ENCODE data around the gene PURB. TPM values are rescaled to one million over a fixed set of nuclear protein-coding genes. Genes with fewer than 3 reads are reported as not detected.

The PURB gene
- total RNA-seq, 1 experiment from 2014 or later, result 26.3 TPM

DNA sequence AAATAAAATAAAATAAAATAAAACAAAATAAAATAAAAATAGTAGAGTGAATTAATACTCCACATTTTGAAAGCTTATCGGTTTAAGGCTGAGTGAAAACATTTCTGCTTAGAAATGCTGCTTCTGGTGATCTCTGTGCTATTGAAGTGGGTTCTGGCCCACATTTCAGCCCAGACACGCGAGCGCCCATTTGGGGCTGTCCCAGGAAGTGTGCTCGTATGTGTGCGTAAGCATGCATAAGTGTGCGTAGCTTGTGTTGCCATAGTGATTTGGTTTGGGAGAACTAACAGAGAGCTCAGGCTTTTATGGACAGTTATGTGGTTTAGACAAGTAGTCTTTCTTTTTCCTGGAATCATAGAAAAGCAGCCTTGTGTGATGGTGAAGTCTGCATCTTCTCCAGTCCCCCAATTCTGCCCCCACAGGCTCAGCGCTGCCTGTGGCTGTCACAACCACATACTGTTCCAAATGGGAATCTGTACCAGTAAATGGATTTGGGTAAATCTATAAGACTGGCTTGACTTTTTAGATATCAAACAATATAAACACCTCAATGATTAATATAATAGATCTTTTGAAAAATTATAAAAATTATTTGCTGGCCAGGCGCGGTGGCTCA, 29.8 kb upstream of the PURB start:
- intact Hi-C loops (cut with micrococcal nuclease; ENCODE audit: unreplicated experiment), result no loop called here
- no peaks in the 10 kb centered on the region for H3K36me3 ChIP-seq (ENCODE audit: control insufficient read depth, insufficient read depth, low read length)
- H3K9me3 ChIP-seq, result no peaks in the 10 kb centered on the region; the same call in 1 of the 2 replicates
- Mint-ChIP-seq H3K4me3 (ENCODE audit: unreplicated experiment) (no peak overlapping the region), H3K27ac (ENCODE audit: unreplicated experiment) (no peak overlapping the region), H3K36me3 (ENCODE audit: insufficient read depth, unreplicated experiment) (no peaks in the 10 kb centered on the region), H3K9me3 (ENCODE audit: unreplicated experiment) (no peaks in the 10 kb centered on the region), H3K4me1 (ENCODE audit: low read depth, unreplicated experiment) (no peaks in the 10 kb centered on the region), H3K27me3 (ENCODE audit: insufficient read depth, unreplicated experiment) (no peaks in the 10 kb centered on the region)
- POLR2A ChIA-PET, result no interaction called here
- CTCF ChIA-PET, result no interaction called here
- DNase-seq, result no peak
- no peaks in the 10 kb centered on the region for H3K27me3 ChIP-seq (replicated peaks; ENCODE audit: control insufficient read depth, insufficient read depth, low read length)
- TF ChIP-seq, protein P1, sequence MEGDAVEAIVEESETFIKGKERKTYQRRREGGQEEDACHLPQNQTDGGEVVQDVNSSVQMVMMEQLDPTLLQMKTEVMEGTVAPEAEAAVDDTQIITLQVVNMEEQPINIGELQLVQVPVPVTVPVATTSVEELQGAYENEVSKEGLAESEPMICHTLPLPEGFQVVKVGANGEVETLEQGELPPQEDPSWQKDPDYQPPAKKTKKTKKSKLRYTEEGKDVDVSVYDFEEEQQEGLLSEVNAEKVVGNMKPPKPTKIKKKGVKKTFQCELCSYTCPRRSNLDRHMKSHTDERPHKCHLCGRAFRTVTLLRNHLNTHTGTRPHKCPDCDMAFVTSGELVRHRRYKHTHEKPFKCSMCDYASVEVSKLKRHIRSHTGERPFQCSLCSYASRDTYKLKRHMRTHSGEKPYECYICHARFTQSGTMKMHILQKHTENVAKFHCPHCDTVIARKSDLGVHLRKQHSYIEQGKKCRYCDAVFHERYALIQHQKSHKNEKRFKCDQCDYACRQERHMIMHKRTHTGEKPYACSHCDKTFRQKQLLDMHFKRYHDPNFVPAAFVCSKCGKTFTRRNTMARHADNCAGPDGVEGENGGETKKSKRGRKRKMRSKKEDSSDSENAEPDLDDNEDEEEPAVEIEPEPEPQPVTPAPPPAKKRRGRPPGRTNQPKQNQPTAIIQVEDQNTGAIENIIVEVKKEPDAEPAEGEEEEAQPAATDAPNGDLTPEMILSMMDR (IDR thresholded peaks at IDR 0.05; ENCODE audit: insufficient read depth in 1 of 2, low read depth in 1 of 2, low read length in 1 of 2, severe bottlenecking in 1 of 2, unreplicated experiment in 1 of 2), result no peak
- no TSS peak for BruUV-seq (replicated peaks)
- no peak overlapping the region for H3K4me3 ChIP-seq (ENCODE audit: low read depth, low read length)
- no peaks in the 10 kb centered on the region for H3K4me1 ChIP-seq

GRCh38 chr7:44912775-44913347, 27.5 kb upstream of the PURB start:
- no peak overlapping the region for H3K27ac Mint-ChIP-seq (ENCODE audit: unreplicated experiment)
- H3K27me3 Mint-ChIP-seq (ENCODE audit: insufficient read depth, unreplicated experiment), result peaks cover 4% of the 10 kb centered on the region
- H3K36me3 Mint-ChIP-seq (ENCODE audit: insufficient read depth, unreplicated experiment), result no peaks in the 10 kb centered on the region
- intact Hi-C loops (cut with micrococcal nuclease; ENCODE audit: unreplicated experiment), result no loop called here
- no peak for DNase-seq
- BruUV-seq (replicated peaks), result no TSS peak
- Histone ChIP-seq H3K27me3 (replicated peaks; ENCODE audit: control insufficient read depth, insufficient read depth, low read length) (no peaks in the 10 kb centered on the region), H3K9me3 (no peaks in the 10 kb centered on the region; the same call in 1 of the 2 replicates), H3K36me3 (ENCODE audit: control insufficient read depth, insufficient read depth, low read length) (no peaks in the 10 kb centered on the region), H3K4me1 (no peaks in the 10 kb centered on the region), H3K4me3 (ENCODE audit: low read depth, low read length) (no peak overlapping the region)
- TF ChIP-seq, protein P1 (IDR thresholded peaks at IDR 0.05; ENCODE audit: insufficient read depth in 1 of 2, low read depth in 1 of 2, low read length in 1 of 2, severe bottlenecking in 1 of 2, unreplicated experiment in 1 of 2), result no peak
- H3K4me3 Mint-ChIP-seq (ENCODE audit: unreplicated experiment), result no peak overlapping the region
- POLR2A ChIA-PET, result no interaction called here
- H3K9me3 Mint-ChIP-seq (ENCODE audit: unreplicated experiment), result no peaks in the 10 kb centered on the region
- CTCF ChIA-PET, result no interaction called here
- H3K4me1 Mint-ChIP-seq (ENCODE audit: low read depth, unreplicated experiment), result no peaks in the 10 kb centered on the region

GRCh38 chr7:44911911-44912310, 26.6 kb upstream of the PURB start:
- H3K4me3 ChIP-seq (ENCODE audit: low read depth, low read length), result no peak overlapping the region
- H3K36me3 Mint-ChIP-seq (ENCODE audit: insufficient read depth, unreplicated experiment), result no peaks in the 10 kb centered on the region
- no peaks in the 10 kb centered on the region for H3K4me1 ChIP-seq
- no peak overlapping the region for H3K4me3 Mint-ChIP-seq (ENCODE audit: unreplicated experiment)
- H3K36me3 ChIP-seq (ENCODE audit: control insufficient read depth, insufficient read depth, low read length), result no peaks in the 10 kb centered on the region
- ChIA-PET POLR2A (no interaction called here), CTCF (no interaction called here)
- H3K27me3 Mint-ChIP-seq (ENCODE audit: insufficient read depth, unreplicated experiment), result peaks cover 9% of the 10 kb centered on the region
- no peak overlapping the region for H3K27ac Mint-ChIP-seq (ENCODE audit: unreplicated experiment)
- DNase-seq, result no peak
- no TSS peak for BruUV-seq (replicated peaks)
- no peaks in the 10 kb centered on the region for H3K9me3 Mint-ChIP-seq (ENCODE audit: unreplicated experiment)
- TF ChIP-seq, protein P1 (IDR thresholded peaks at IDR 0.05; ENCODE audit: insufficient read depth in 1 of 2, low read depth in 1 of 2, low read length in 1 of 2, severe bottlenecking in 1 of 2, unreplicated experiment in 1 of 2), result no peak
- no peaks in the 10 kb centered on the region for H3K4me1 Mint-ChIP-seq (ENCODE audit: low read depth, unreplicated experiment)
- no peaks in the 10 kb centered on the region for H3K27me3 ChIP-seq (replicated peaks; ENCODE audit: control insufficient read depth, insufficient read depth, low read length)
- intact Hi-C loops (cut with micrococcal nuclease; ENCODE audit: unreplicated experiment), result no loop called here
- H3K9me3 ChIP-seq, result no peaks in the 10 kb centered on the region

Measured in Caco-2 (cell line).